ENCODE data around the gene SLC6A11. TPM values are rescaled to one million over a fixed set of nuclear protein-coding genes. Genes with fewer than 3 reads are reported as not detected.

The SLC6A11 gene
- total RNA-seq, 2 experiments from 2014 or later = not detected

DNA sequence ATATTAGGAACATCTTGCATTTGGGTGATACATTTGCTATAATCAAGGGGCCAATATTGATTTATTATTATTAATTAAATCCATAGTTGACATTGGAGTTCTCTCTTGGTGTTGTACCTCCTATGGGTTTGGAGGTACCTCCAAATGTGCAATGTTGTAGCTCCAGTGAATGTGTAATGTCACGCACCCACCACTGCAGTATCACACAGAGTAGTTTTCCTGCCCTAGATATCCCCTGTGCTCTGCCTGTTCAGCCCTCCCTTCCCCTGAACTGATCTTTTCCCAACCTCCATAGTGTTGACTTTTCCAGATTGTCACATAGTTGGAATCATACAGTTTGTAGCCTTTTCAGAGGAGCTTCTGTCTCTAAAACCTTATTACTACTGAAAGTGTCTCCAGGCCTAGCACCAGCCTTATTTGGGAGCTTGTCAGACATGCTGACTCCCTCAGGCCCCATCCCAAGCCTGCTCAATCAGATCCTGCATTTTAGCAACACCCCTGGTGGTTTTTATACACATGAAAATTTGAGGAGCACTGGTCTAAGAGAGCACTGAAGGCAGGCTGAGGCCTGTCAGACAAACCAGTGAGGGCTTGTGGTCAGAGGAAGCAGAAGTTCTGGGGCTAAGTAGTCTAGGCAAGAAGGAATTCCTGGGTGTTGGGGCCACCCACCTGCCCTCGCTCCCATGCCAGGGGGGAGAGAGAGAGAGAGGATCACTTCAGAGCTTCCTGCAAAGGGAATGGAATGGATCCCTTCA, 73.4 kb downstream of the SLC6A11 start:
- Histone ChIP-seq H3K4me3 (ENCODE audit: low read length) (no peak overlapping the region), H3K9me3 (ENCODE audit: control insufficient read depth in 1 of 2, insufficient read depth in 1 of 2, low read length in 2 of 2) (peaks cover 12 to 15% of the 10 kb centered on the region in 2 experiments), H3K4me1 (ENCODE audit: insufficient read depth, low read length) (no peaks in the 10 kb centered on the region), H3K27ac (ENCODE audit: low read depth in 1 of 2, low read length in 2 of 2) (no peak overlapping the region), H3K27me3 (ENCODE audit: control insufficient read depth in 1 of 2, insufficient read depth in 2 of 2, low read length in 2 of 2) (peaks cover 4 to 8% of the 10 kb centered on the region in 2 experiments), H3K36me3 (ENCODE audit: insufficient read depth, low read length) (no peaks in the 10 kb centered on the region)
- H3K9me3 Mint-ChIP-seq = peaks cover 6% of the 10 kb centered on the region
- ChIA-PET POLR2A (no interaction called here), CTCF (no interaction called here)
- H3K36me3 Mint-ChIP-seq (ENCODE audit: low read depth) = no peaks in the 10 kb centered on the region
- no peak overlapping the region for H3K4me3 Mint-ChIP-seq
- H3K27ac Mint-ChIP-seq = no peak overlapping the region
- intact Hi-C loops (cut with DNase I, micrococcal nuclease) = no loop called here
- DNase-seq = no peak
- no peaks in the 10 kb centered on the region for H3K4me1 Mint-ChIP-seq (ENCODE audit: low read depth)
- no peak for ATAC-seq (ENCODE audit: poor library complexity)
- H3K27me3 Mint-ChIP-seq = peaks cover 21% of the 10 kb centered on the region
- TF ChIP-seq, protein P1, sequence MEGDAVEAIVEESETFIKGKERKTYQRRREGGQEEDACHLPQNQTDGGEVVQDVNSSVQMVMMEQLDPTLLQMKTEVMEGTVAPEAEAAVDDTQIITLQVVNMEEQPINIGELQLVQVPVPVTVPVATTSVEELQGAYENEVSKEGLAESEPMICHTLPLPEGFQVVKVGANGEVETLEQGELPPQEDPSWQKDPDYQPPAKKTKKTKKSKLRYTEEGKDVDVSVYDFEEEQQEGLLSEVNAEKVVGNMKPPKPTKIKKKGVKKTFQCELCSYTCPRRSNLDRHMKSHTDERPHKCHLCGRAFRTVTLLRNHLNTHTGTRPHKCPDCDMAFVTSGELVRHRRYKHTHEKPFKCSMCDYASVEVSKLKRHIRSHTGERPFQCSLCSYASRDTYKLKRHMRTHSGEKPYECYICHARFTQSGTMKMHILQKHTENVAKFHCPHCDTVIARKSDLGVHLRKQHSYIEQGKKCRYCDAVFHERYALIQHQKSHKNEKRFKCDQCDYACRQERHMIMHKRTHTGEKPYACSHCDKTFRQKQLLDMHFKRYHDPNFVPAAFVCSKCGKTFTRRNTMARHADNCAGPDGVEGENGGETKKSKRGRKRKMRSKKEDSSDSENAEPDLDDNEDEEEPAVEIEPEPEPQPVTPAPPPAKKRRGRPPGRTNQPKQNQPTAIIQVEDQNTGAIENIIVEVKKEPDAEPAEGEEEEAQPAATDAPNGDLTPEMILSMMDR (IDR thresholded peaks at IDR 0.05) = no peak

DNA sequence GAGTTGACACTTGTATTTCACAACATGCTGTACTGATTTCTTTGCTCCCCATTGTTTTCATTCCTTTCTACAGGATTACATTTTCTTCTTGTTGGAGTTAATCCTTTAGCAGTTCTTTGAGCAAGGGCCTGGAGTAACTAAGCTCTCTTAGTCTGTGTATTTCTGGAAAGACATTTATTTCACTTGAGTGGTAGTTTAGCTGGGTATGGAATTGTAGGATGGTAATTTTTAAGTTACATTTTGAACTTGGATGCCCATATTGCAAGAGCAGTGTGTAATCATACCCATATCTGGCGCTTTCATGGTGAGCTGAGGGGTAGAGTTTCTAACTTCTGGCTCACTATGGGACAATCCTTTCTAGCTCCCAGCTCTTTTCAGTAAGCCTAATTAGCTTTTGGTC, 74.6 kb downstream of the SLC6A11 start:
- peaks cover 4 to 8% of the 10 kb centered on the region in 2 experiments for H3K27me3 ChIP-seq (ENCODE audit: control insufficient read depth in 1 of 2, insufficient read depth in 2 of 2, low read length in 2 of 2)
- H3K36me3 ChIP-seq (ENCODE audit: insufficient read depth, low read length) = no peaks in the 10 kb centered on the region
- H3K9me3 ChIP-seq (ENCODE audit: control insufficient read depth in 1 of 2, insufficient read depth in 1 of 2, low read length in 2 of 2) = peaks cover 12 to 13% of the 10 kb centered on the region in 2 experiments
- intact Hi-C loops (cut with DNase I, micrococcal nuclease) = no loop called here
- Mint-ChIP-seq H3K9me3 (peaks cover 6% of the 10 kb centered on the region), H3K36me3 (ENCODE audit: low read depth) (no peaks in the 10 kb centered on the region), H3K4me3 (no peak overlapping the region), H3K27ac (no peak overlapping the region), H3K4me1 (ENCODE audit: low read depth) (no peaks in the 10 kb centered on the region), H3K27me3 (peaks cover 21% of the 10 kb centered on the region)
- no peak overlapping the region for H3K27ac ChIP-seq (ENCODE audit: low read depth in 1 of 2, low read length in 2 of 2)
- CTCF ChIA-PET = no interaction called here
- DNase-seq = no peak
- no peak for ATAC-seq (ENCODE audit: poor library complexity)
- no peaks in the 10 kb centered on the region for H3K4me1 ChIP-seq (ENCODE audit: insufficient read depth, low read length)
- TF ChIP-seq, protein P1 (IDR thresholded peaks at IDR 0.05) = no peak
- no peak overlapping the region for H3K4me3 ChIP-seq (ENCODE audit: low read length)
- POLR2A ChIA-PET = no interaction called here

DNA sequence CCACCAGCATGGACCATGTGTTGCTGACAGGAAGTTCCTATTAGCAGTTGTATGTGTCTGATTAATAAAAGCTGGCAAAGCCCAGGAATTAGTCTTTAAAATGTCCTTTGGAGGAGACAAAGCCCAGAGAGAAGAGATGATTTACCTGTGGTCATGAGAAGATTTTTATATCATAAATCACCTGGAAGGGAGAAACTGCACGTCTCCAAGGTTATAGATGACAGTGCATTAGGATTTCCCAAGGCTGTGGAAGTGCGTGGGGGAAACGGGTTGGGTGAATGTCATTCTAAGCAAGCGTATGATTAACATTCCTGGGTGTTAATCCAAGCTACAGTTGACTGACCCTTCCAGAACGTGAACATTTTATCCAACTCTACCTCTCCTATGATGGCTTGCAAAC, 76.6 kb downstream of the SLC6A11 start:
- no peaks in the 10 kb centered on the region for H3K4me1 ChIP-seq (ENCODE audit: insufficient read depth, low read length)
- DNase-seq (no peak), ATAC-seq (ENCODE audit: poor library complexity) (no peak)
- Mint-ChIP-seq H3K4me1 (ENCODE audit: low read depth) (no peaks in the 10 kb centered on the region), H3K27ac (no peak overlapping the region), H3K27me3 (peaks cover 26% of the 10 kb centered on the region), H3K9me3 (peaks cover 6% of the 10 kb centered on the region), H3K4me3 (no peak overlapping the region), H3K36me3 (ENCODE audit: low read depth) (no peaks in the 10 kb centered on the region)
- TF ChIP-seq, protein P1 (IDR thresholded peaks at IDR 0.05) = no peak
- H3K27me3 ChIP-seq (ENCODE audit: control insufficient read depth in 1 of 2, insufficient read depth in 2 of 2, low read length in 2 of 2) = peaks cover 0 to 8% of the 10 kb centered on the region in 2 experiments
- H3K27ac ChIP-seq (ENCODE audit: low read depth in 1 of 2, low read length in 2 of 2) = no peak overlapping the region
- H3K36me3 ChIP-seq (ENCODE audit: insufficient read depth, low read length) = no peaks in the 10 kb centered on the region
- intact Hi-C loops (cut with DNase I, micrococcal nuclease) = no loop called here
- ChIA-PET POLR2A (no interaction called here), CTCF (interaction anchor here (1.4 kb wide), 1 partner anchor 10 kb away, joined by 3 read pairs; no protein-coding TSS in a partner anchor)
- peaks cover 12 to 13% of the 10 kb centered on the region in 2 experiments for H3K9me3 ChIP-seq (ENCODE audit: control insufficient read depth in 1 of 2, insufficient read depth in 1 of 2, low read length in 2 of 2)
- no peak overlapping the region for H3K4me3 ChIP-seq (ENCODE audit: low read length)

Measured in CD4-positive, alpha-beta T cell (primary cell).